Forelimb muscle (tissue), 1 donor: Measurements from ENCODE around the gene PAQR4. TPM values are rescaled to one million over a fixed set of nuclear protein-coding genes. Genes with fewer than 3 reads are reported as not detected.

Experiments used
- DNase-seq: peaks from one replicate; pipeline ENCODE4 v3.0.0-alpha.2; 2013; ENCODE audit warnings: low read depth
- polyA plus RNA-seq: library from polyadenylated mRNA; unstranded; fragments of 120-200 nt; gene quantifications from one replicate; pipeline ENCODE4 v1.2.1, GENCODE V29; 2013; ENCODE audit not compliant: insufficient read length

PAQR4 gene
- polyA plus RNA-seq, 1 donor = 5.3 TPM

- DNase-seq = peak; percentile 62
Measured at GRCh38 chr16:2980227-2981176, 11.4 kb downstream of the PAQR4 start, which contains the start of gene PKMYT1. PKMYT1 (minus strand) TSS chr16:2980446; CDS start chr16:2979657, 789 bp downstream.

DNA sequence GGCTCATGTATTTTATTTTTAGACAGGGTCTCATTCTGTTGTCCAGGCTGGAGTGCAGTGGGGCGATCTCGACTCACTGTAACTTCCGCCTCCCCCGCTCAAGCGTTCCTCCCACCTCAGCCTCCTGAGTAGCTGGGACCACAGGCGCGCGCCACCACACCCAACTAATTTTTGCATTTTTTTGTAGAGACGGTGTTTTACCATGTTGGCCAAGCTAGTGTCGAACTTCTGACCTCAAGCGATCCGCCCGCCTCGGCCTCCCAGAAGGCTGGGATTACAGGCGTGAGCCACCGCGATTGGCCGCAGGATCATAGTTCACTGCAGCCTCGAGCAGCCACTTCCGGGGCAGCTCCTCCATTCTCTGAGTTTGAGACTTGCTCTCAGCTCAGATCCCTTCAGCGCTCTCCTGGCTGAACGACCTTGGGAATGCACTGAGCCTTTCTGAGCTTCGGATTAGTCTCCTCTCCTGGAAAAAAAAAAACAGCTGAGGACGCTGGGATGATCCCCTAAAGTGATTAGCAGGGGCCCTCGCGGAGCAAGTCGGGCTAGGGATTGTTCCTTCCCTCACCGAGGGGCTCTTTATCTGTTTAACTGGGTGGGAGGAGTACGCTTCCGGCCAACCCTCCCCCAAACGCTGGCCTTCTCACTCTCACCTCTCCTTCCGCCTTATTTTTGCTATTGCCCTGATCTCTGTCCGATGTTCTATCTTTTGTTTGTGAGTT, 12.2 kb downstream of the PAQR4 start:
- DNase-seq = no peak

DNA sequence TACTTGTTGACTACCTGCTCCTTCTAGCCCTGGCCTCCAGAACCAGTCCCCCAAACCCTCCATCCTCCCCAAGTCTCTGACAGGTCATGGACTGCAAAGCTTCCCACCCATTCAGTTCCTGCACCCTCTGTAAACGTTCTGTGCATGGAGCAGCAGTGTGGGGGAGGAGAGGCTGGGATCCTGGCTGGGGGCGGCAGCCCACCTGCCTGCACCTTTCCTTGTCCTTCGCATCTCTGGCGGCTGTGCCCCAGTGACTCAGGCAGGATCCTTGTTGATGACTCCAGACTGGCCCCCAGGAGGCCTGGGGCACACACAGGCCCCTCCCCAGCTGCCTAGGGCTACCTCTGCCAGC, 12.7 kb downstream of the PAQR4 start:
- DNase-seq = no peak

DNA sequence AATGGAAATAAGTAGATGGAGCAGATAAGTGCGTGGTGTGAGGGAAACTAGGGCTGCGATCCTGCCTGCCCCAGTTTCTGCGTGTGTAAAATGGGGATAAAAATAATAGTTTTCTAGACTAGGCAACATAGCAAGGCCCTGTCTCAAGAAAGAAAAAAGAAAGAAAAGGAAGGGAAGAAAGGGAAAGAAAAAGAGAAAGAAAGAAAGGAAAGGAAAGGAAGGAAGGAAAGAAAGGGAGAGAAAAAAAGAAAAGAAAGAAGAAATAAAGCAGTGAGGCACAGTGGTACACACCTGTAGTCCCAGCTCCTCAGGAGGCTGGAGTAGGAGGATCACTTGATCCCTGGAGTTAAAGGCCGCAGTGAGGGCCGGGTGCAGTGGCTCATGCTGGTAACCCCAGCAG, 13.3 kb downstream of the PAQR4 start:
- DNase-seq = no peak

GRCh38 chr16:2983706-2984136, 14.6 kb downstream of the PAQR4 start:
- no peak for DNase-seq

- no peak for DNase-seq
Measured at GRCh38 chr16:2985462-2985861, 16.3 kb downstream of the PAQR4 start.

- DNase-seq = no peak
Measured at GRCh38 chr16:2985893-2986355, 16.8 kb downstream of the PAQR4 start.

DNA sequence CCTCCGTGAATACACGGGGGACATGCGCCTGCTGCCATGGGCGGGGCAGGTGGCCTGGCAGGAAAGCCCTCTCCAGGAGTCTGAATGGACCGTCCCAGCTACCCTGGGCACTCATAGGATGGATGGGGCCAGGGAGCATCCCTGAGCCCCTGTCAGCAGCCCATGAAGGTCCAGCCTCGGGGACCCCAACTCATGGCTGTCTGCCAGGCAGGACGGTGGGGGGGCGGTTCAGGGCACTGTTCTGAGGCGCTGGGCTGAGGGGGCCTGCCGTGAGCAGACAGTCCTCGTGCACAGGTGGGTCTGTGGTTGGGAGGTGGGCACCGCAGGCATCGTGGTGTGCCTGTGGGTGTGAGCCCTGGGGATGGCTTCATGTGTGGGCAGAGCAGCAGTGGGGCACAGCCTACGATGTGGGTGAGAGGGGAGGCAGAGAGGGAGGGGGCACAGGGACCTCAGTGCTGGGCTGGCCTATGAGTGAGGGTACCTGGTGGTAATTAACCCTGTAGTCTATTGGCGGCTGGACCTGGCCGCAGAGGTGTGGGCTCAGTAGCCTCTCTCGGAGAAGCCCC, 17.6 kb downstream of the PAQR4 start:
- DNase-seq = no peak

- no peak for DNase-seq
Measured at GRCh38 chr16:2987286-2987685, 18.1 kb downstream of the PAQR4 start.

GRCh38 chr16:2987833-2988232, 18.7 kb downstream of the PAQR4 start:
- no peak for DNase-seq

DNA sequence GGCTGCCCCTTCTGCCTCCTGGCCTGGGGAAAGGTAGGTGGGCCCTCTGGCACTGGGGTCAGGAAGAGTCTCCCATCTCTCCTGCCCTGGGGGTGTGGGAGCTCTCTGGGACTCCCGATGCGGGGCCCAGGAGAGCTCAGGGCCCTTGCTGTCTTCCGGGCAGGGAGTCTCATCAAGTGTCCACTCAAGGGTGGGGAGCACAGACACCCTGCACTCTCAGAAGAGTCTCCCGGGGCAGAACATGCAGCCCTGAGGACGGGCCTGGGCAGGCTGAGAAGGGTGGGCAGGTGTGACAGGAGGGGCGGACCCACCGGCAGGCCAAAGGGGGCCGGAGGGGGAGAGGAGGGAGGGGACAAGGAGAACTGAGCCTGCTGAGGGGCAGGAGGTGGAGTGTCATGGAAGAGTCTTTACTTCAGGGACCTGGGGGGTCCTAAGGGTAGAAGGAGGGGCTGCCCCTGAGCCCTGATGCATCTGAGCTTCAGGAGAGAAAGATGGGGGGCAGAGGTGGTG, 19.5 kb downstream of the PAQR4 start:
- DNase-seq = no peak

- no peak for DNase-seq
Measured at GRCh38 chr16:2990891-2991290, 21.7 kb downstream of the PAQR4 start.

- no peak for DNase-seq
Measured at GRCh38 chr16:2991566-2992261, 22.6 kb downstream of the PAQR4 start.

- DNase-seq = no peak
Measured at GRCh38 chr16:2992383-2993081, 23.4 kb downstream of the PAQR4 start.

DNA sequence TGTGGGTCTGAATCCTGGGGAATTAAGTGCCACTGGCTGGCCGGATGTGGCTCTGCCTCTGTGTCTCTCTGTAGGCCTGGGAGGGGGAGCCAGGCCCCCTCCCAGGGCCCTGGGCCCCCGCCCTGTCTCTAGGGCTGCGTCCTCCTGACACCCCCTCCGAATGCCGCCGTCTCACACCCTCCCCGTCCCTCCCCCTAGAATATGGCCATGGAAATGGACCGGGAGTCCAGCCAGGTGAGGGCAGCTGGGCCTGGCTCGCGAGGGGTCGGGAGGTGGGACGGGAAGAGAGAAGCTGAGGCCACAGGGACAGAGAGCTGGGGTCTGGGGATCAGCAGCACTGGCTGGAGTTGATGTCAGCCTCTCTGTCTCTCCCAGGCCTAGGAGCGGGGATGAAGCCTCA, 27.1 kb downstream of the PAQR4 start:
- no peak for DNase-seq

DNA sequence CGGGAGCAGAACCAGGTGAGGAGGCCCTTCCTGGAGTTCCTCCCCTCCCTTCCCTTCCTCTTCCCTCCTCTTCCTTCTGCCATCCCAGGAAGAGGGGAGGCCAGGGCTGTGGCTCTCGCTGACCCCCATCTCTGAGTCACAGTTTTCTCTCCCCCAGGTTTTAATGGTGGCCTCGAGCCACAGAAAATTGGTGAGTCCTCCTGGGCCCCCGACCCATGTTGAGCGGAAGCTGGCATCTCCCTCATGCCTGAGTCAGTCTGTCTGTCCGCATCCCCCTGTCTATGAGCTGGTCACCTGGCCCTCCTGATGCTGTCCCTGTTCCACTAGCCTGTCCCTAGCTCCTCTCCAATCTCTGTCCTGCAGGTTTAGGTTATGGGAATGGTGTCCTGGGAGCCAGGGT, 30.8 kb downstream of the PAQR4 start:
- DNase-seq = no peak

DNA sequence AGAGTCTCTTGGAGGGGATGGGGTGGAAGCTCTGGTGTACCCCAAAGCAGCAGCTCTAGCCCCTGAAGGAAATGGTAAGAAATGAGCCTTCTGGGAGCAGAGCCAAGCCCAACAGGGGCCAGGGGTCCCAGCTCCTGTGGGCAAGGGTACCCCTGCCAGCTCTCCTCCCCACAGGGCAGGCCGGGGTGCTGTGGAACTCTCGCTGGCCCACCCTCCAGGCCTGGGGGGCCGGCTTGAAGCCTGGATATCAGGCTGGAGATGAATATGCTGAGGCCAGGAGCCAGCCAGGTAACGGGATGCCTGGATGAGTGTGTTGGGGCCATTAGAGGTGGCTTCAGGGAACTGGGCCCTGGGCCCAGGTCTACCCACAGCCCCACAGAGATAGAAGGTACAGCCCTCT, 31.4 kb downstream of the PAQR4 start:
- no peak for DNase-seq

- no peak for DNase-seq
Measured at GRCh38 chr16:3001316-3001715, 32.2 kb downstream of the PAQR4 start.

DNA sequence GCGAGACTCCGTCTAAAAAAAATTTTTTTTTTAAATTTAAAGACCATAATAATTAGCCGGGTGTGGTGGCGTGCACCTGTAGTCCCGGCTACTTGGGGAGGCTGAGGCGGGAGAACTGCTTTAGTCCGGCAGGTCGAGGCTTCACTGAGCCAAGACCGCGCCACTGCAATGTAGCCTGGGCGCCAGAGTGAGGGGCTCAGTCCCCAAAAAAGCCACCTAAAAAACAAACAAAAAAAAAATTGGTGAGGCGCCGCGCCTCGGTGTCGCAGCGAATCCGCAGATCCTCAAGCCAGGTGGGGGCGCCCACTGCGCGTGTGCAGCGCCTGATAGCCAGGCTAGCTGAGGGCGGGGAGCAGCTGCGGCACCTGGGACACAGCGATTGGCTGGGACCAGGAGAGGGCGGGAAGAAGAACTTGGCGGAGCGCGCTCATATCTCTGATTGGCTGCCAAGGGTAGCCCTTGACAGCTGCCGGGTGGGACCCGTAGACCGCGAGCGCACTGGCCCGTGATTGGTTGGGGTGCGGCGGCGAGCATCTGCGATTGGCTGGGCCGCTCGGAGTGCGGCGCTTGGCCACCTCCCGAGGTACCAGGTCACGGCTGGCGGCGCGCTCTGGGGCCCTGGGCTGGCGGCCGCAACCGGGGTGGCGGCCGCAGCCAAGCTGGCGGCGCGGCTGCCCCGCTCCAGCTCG, 34.6 kb downstream of the PAQR4 start:
- DNase-seq = peak; percentile 85

- DNase-seq = no peak
Measured at GRCh38 chr16:3004319-3004718, 35.2 kb downstream of the PAQR4 start.
